ENCODE results near the gene DMXL2.

Gene DMXL2, protein sequence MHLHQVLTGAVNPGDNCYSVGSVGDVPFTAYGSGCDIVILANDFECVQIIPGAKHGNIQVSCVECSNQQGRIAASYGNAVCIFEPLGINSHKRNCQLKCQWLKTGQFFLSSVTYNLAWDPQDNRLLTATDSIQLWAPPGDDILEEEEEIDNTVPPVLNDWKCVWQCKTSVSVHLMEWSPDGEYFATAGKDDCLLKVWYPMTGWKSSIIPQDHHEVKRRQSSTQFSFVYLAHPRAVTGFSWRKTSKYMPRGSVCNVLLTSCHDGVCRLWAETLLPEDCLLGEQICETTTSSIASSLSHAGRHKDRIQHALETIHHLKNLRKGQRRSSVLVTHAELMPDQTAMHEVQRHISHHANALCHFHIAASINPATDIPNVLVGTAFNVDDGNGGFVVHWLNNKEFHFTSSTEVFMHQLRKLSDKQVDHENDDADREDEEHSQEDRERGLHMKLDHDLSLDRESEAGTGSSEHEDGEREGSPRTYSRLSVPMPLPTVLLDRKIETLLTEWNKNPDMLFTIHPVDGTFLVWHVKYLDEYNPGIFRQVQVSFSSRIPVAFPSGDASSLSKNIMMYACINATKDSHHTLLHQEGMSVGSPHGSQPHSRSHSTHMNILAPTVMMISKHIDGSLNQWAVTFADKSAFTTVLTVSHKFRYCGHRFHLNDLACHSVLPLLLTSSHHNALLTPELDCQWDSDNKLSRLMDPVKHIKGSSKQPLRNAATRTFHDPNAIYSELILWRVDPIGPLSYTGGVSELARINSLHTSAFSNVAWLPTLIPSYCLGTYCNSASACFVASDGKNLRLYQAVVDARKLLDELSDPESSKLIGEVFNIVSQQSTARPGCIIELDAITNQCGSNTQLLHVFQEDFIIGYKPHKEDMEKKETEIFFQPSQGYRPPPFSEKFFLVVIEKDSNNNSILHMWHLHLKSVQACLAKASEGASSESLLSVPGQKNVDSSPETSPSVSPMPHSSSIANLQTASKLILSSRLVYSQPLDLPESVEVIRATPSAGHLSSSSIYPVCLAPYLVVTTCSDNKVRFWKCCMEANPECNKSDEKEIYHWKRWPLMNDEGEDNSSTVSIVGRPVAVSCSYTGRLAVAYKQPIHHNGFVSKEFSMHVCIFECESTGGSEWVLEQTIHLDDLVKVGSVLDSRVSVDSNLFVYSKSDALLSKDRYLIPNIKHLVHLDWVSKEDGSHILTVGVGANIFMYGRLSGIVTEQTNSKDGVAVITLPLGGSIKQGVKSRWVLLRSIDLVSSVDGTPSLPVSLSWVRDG (N-terminal part only)

DNA sequence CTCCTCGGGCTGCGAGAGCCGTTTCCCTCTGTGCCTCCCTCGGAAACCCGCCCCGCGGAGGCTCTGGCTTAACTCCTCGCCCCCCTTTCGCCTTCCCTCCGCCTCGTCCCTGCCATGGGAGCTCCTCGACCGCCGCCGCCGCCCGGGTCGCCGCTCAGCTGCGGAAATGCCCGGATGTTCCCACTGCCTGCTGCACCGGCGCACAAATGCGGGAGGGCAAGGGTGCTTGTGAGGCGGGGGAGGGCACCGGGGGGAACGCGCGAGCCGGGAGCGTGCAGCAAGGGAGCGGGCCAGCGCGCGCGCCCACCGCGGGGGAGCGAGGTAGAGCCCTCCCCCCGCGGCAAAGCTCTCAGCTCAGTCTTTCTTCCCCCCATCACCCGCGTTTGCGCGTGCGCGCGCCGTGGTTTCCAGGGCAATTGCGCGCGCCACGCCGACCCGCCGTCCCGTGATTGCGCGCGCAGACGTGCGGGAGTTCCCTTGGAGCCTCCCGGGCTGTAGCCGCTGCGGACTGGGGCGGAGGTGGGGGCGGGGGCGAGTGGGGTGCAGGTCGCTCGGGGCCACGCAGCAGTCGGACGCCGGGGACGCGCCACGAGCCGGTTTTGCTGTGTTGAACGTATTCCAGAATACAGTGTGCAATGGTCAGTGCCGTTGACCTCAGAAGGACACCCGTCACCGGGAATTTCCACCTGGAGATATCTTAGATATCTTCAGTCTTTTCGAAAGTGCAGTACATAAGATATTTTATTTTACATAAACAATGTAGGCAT lies at the start of gene DMXL2:
TSS of gene DMXL2 (minus strand) at position 168 of the 767 bp plus-strand sequence. CDS start 226 bp downstream, outside the sequence.
- Histone ChIP-seq H3K4me1 (ENCODE audit: insufficient read depth, low read length, severe bottlenecking) (peaks cover 15% of the 10 kb centered on the region), H3K27me3 (ENCODE audit: insufficient read depth, low read length) (0 out of 2 replicates have a peak, but pooled peaks cover 3% of the 10 kb centered on the region), H3F3A (ENCODE audit: insufficient read depth, low read length) (no peaks in the 10 kb centered on the region), H3K9ac (ENCODE audit: low read length) (peak within 1 kb of the TSS; percentile 56; the same call in 1 of the 2 replicates), H3K36me3 (ENCODE audit: insufficient read depth, low read length) (no peaks in the 10 kb centered on the region), H3K4me2 (ENCODE audit: low read length) (peak within 1 kb of the TSS; percentile 75), H3K4me3 (ENCODE audit: low read depth, low read length, poor library complexity, severe bottlenecking) (peak within 1 kb of the TSS; percentile 60), H3K9me2 (ENCODE audit: low read depth, low read length) (no peaks in the 10 kb centered on the region), H3K9me3 (ENCODE audit: low read length) (no peaks in the 10 kb centered on the region), H3K27ac (ENCODE audit: low read depth, low read length, poor library complexity, severe bottlenecking) (no peak within 1 kb of the TSS), H3K79me2 (ENCODE audit: insufficient read depth, low read length) (no peaks in the 10 kb centered on the region), H2AFZ (ENCODE audit: low read length) (no peak within 1 kb of the TSS), H4K20me1 (ENCODE audit: insufficient read depth, low read length) (no peaks in the 10 kb centered on the region)
- no peak for TF ChIP-seq EZH2 (IDR thresholded peaks at IDR 0.05; ENCODE audit: borderline replicate concordance, low read length)
- TF ChIP-seq, protein P1, sequence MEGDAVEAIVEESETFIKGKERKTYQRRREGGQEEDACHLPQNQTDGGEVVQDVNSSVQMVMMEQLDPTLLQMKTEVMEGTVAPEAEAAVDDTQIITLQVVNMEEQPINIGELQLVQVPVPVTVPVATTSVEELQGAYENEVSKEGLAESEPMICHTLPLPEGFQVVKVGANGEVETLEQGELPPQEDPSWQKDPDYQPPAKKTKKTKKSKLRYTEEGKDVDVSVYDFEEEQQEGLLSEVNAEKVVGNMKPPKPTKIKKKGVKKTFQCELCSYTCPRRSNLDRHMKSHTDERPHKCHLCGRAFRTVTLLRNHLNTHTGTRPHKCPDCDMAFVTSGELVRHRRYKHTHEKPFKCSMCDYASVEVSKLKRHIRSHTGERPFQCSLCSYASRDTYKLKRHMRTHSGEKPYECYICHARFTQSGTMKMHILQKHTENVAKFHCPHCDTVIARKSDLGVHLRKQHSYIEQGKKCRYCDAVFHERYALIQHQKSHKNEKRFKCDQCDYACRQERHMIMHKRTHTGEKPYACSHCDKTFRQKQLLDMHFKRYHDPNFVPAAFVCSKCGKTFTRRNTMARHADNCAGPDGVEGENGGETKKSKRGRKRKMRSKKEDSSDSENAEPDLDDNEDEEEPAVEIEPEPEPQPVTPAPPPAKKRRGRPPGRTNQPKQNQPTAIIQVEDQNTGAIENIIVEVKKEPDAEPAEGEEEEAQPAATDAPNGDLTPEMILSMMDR (IDR thresholded peaks at IDR 0.05; ENCODE audit: low read length) = no peak

DNA sequence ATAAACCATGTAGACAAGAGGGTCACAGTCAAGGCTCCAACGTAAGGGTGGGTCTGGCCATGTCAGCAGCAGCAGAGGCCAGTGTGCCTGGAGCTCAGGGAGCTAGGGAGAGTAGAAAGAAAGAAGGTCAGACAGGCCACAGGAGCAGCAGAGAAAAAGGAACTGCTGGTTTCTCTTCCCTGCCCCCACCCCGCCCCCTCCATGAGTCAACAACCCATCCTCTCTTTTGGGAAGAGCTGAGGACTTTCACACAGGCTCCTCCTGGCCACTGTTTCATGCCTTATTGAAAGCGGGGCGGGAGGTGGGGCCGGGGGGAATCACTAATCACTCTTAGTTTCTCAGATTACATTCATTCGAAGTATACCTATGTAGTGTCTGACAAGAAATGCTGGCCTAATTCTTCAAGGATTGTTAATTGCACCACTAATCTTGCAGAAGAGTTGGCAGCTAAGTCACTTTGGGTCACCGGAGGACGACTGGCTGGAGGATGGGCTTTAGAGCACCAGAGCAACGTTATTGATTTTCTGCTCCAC lies 49.6 kb upstream of the DMXL2 start:
- Histone ChIP-seq H3K9me3 (ENCODE audit: low read length) (no peaks in the 10 kb centered on the region), H3K4me2 (ENCODE audit: low read length) (no peak overlapping the region), H3K27me3 (ENCODE audit: insufficient read depth, low read length) (no peaks in the 10 kb centered on the region), H2AFZ (ENCODE audit: low read length) (no peak overlapping the region), H3K79me2 (ENCODE audit: insufficient read depth, low read length) (no peaks in the 10 kb centered on the region), H3K36me3 (ENCODE audit: insufficient read depth, low read length) (no peaks in the 10 kb centered on the region), H3F3A (ENCODE audit: insufficient read depth, low read length) (no peaks in the 10 kb centered on the region), H3K4me1 (ENCODE audit: insufficient read depth, low read length, severe bottlenecking) (no peaks in the 10 kb centered on the region), H3K27ac (ENCODE audit: low read depth, low read length, poor library complexity, severe bottlenecking) (no peak overlapping the region), H3K9me2 (ENCODE audit: low read depth, low read length) (no peaks in the 10 kb centered on the region), H4K20me1 (ENCODE audit: insufficient read depth, low read length) (no peaks in the 10 kb centered on the region), H3K4me3 (ENCODE audit: low read depth, low read length, poor library complexity, severe bottlenecking) (no peak overlapping the region), H3K9ac (ENCODE audit: low read length) (no peak overlapping the region)
- no peak for TF ChIP-seq EZH2 (IDR thresholded peaks at IDR 0.05; ENCODE audit: borderline replicate concordance, low read length)
- TF ChIP-seq, protein P1 (IDR thresholded peaks at IDR 0.05; ENCODE audit: low read length) = no peak

All from OCI-LY1 (cell line).